Adrenal gland (tissue), 12 donors: ENCODE data around the gene MOB1A. TPM values are rescaled to one million over a fixed set of nuclear protein-coding genes. Genes with fewer than 3 reads are reported as not detected.
A peak's percentile ranks its signal among the peaks of the same experiment; 100 is the strongest.

Experiments
- DNase-seq, 7 donors: peaks; one replicate each; pipeline ENCODE4 v3.0.0-alpha.2; 2019 to 2020
- H3K27ac ChIP-seq, 5 donors: fragments of 200-600 bp; sonication (generic) in 4 of 5; 1 replicate in 3 of 5; 2 replicates in 2 of 5; pipeline versions ENCODE4 v1.5.1 to v1.8.0; 2016 to 2020; ENCODE audit warnings: mild to moderate bottlenecking in 1 of 5
- H3K27me3 ChIP-seq: fragments of 200-600 bp; 2 replicates; pipeline ENCODE4 v1.8.0; 2021
- H3K36me3 ChIP-seq, 2 donors: fragments of 200-600 bp; replicated peaks in 1 of 2; 1 replicate in 1 of 2; 2 replicates in 1 of 2; pipeline versions ENCODE4 v1.5.1 to v1.8.0; 2018 to 2022
- H3K4me1 ChIP-seq, 2 donors: fragments of 200-600 bp; replicated peaks in 1 of 2; 1 replicate in 1 of 2; 2 replicates in 1 of 2; pipeline versions ENCODE4 v1.5.1 to v1.8.0; 2018 to 2021
- H3K4me3 ChIP-seq, 4 donors: fragments of 200-600 bp; sonication (generic) in 3 of 4; one replicate each; pipeline ENCODE4 v1.5.1; 2016 to 2018
- H3K9me3 ChIP-seq, 3 donors: fragments of 200-600 bp; sonication (generic) in 1 of 3; replicated peaks in 1 of 3; 1 replicate in 2 of 3; 2 replicates in 1 of 3; pipeline versions ENCODE4 v1.5.1 to v1.8.0; 2016 to 2021
- POLR2A ChIP-seq, 2 donors: fragments of 450-650 bp; IDR thresholded peaks; one replicate each; pipeline ENCODE4 v1.6.1; 2017; ENCODE audit warnings: antibody characterized with exemption in 2 of 2, mild to moderate bottlenecking in 2 of 2, moderate library complexity in 1 of 2
- WGBS, 4 donors: extraction: QIAGEN DNeasy Blood & Tissue Kit in 2 of 4; methylation state at CpG; one replicate each; pipeline versions ENCODE4 v1.1.5 to v1.1.7; 2013 to 2017; 5-methylcytosine and 5-hydroxymethylcytosine counted together
- intact Hi-C, 2 donors: fragments of 100-400 bp; cut with DNase I; formaldehyde crosslinking; loops; one replicate each; pipeline versions ENCODE4 v1.14.1 to v1.15.0; 2022 to 2023
- polyA plus RNA-seq, 3 donors: library from polyadenylated mRNA; stranded (reverse); fragments of 200-250 nt in 2 of 3; fragments of 350-450 nt in 1 of 3; fragmentation: Illumina TruSeq in 1 of 3; extraction: RNeasy Lipid Tissue Mini Kit (QIAGEN cat#74804) in 1 of 3; gene quantifications; one replicate each; pipeline ENCODE4 v1.2.3, GENCODE V29; 2013 to 2014
- total RNA-seq, 9 donors: library from RNA; depleted of rRNA in 4 of 9; stranded (reverse); fragments of >200 nt in 4 of 9; fragments of 120-200 nt in 1 of 9; fragmentation: NEBNext Ultra II Directional in 1 of 9; extraction: Animal tissue kit (Norgen Biotek cat#: 25700) in 1 of 9; gene quantifications; one replicate each; pipeline versions ENCODE4 v1.1.0 to v1.2.4, GENCODE V29; 2013 to 2023
- TF ChIP-seq, protein P1 (sequence below), 6 experiments: fragments of 450-650 bp in 4 of 6; fragments of 200-600 bp in 2 of 6; sonication (generic) in 1 of 6; IDR thresholded peaks; 1 replicate in 5 of 6; 2 replicates in 1 of 6; pipeline versions ENCODE4 v1.5.1 to v1.8.0; 2016 to 2021; ENCODE audit warnings: antibody characterized with exemption in 6 of 6, mild to moderate bottlenecking in 2 of 6, moderate library complexity in 1 of 6
- donor health status: healthy with polysubstance abuse.
- donor health status: Bipolar disorder and iron deficiency.
- donor health status: DM: yes; HTN: yes; CAD: no.
- donor health status: DM: no; HTN: no; CAD: no.
- donor health status: DM: no; HTN: no; CAD: no.
- donor health status: DM: yes; HTN: yes; CAD: no.

MOB1A gene
- total and polyA plus RNA-seq, 12 donors, result 15.9 to 103 (median 74.7) TPM

DNA sequence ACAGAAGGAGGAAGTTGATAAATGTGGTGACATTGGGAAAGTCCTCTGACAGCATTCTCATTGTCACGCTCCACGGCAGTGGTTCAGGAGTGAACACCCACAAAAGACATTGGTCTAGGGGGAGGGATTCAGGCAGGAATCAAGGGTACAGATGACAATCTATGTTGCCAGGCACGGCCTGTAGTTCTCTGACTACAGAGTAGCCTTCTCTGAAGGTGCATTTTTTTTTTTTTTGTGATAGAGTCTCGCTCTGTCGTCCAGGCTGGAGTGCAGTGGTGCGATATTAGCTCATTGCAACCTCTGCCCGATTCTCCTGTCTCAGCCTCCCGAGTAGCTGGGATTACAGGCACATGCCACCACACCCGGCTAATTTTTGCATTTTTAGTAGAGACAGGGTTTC, 7.4 kb upstream of the MOB1A start:
- intact Hi-C loops, result no loop called here
- Histone ChIP-seq H3K27ac (peak overlapping the region in 2 of 5 donors; percentile 59 to 67), H3K27me3 (no peaks in the 10 kb centered on the region), H3K9me3 (no peaks in the 10 kb centered on the region), H3K4me3 (no peak overlapping the region), H3K36me3 (no peaks in the 10 kb centered on the region), H3K4me1 (no peaks in the 10 kb centered on the region)
- TF ChIP-seq POLR2A (IDR thresholded peaks at IDR 0.05), result no peak
- TF ChIP-seq, protein P1, sequence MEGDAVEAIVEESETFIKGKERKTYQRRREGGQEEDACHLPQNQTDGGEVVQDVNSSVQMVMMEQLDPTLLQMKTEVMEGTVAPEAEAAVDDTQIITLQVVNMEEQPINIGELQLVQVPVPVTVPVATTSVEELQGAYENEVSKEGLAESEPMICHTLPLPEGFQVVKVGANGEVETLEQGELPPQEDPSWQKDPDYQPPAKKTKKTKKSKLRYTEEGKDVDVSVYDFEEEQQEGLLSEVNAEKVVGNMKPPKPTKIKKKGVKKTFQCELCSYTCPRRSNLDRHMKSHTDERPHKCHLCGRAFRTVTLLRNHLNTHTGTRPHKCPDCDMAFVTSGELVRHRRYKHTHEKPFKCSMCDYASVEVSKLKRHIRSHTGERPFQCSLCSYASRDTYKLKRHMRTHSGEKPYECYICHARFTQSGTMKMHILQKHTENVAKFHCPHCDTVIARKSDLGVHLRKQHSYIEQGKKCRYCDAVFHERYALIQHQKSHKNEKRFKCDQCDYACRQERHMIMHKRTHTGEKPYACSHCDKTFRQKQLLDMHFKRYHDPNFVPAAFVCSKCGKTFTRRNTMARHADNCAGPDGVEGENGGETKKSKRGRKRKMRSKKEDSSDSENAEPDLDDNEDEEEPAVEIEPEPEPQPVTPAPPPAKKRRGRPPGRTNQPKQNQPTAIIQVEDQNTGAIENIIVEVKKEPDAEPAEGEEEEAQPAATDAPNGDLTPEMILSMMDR (IDR thresholded peaks at IDR 0.05), result no peak
- peak in 5 of 7 donors; percentile 33 to 64 (median 50) for DNase-seq
- WGBS, 4 donors, result 72 to 80% (median 74%) methylated on average over 9 of the region's 9 CpGs

DNA sequence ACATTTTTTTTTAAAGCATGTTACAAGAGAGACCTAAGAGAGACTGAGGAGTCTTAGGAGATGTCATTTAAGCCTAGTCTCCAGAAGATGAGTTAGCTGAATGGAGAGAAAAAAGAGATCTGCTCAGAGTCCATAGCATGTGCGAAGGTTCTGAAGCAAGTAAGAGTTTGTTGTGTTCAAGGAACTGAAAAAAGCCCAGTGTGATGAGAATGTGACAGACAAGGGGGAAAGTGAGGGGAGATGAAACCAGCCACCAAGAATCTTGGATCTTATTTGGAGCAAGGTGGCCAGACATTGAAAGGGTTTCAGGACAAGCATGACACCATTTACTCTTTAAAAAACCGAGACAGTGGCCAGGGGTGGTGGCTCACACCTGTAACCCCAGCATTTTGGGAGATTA, 5.2 kb upstream of the MOB1A start:
- no peaks in the 10 kb centered on the region for H3K27me3 ChIP-seq
- H3K4me1 ChIP-seq, result peaks cover 0 to 4% of the 10 kb centered on the region in 2 donors
- H3K4me3 ChIP-seq, result no peak overlapping the region
- H3K36me3 ChIP-seq, result no peaks in the 10 kb centered on the region
- no peak overlapping the region for H3K27ac ChIP-seq
- DNase-seq, result no peak
- 63 to 76% (median 73%) methylated on average over 2 of the region's 2 CpGs for WGBS, 4 donors
- intact Hi-C loops, result no loop called here
- TF ChIP-seq, protein P1 (IDR thresholded peaks at IDR 0.05), result no peak
- TF ChIP-seq POLR2A (IDR thresholded peaks at IDR 0.05), result no peak
- no peaks in the 10 kb centered on the region for H3K9me3 ChIP-seq

DNA sequence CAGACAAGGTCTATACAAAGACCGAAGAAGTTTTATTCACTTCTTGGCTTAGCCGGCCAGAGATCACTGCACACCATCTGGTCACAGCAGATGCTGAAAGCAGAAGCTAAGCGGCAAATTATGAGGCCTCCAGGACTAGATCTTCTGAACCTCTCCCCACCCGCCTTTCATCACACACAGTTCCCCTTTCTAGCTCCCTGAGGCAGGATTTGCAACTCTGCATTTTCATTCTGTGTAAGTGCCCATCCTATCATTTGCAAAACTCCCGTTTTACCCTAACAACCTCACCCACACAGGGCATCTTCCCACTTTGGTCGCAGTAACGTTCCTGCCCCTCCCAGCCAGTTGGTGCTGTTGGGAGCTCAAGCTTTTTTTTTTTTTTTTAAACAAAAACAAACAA, 3.1 kb upstream of the MOB1A start:
- H3K27ac ChIP-seq, result peak overlapping the region in 2 of 5 donors; percentile 25 to 27
- DNase-seq, result peak; percentile 30 to 77 (median 46)

DNA sequence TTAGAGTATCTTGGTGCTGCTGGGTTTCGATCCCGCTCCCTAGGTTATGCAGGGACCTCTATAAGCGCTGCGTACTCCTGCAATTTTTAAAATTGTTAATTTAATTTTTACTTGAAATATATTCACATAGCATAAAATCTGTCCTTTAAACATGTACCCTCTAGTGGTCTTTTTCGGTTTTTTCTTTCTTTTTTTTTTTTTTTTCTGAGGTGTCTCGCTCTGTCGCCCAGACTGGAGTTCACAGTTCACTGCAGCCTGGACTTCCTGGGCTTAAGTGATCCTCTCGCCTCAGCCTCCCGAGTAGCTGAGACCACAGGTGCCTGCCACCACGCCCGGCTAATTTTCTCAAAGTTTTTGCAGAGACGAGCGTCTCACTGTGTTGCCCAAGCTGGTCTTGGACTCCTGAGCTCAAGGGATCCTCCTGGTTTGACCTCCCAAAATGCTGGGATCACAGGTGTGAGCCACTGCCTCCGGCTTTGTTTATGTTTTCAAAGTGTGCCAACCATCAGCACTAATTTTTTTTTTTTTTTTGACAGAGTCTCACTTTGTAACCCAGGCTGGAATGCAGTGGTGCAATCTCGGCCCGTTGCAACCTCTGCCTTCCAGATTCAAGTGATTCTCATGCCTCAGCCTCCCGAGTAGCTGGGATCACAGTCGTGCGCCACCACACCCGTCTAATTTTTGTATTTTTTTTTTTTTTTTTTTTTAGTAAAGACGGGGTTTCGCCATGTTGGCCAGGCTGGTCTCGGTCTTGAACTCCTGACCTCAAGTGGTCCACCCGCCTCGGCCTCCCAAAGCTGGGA, 585 bp upstream of the MOB1A start:
- no peaks in the 10 kb centered on the region for H3K36me3 ChIP-seq
- WGBS, 4 donors, result 45 to 47% (median 47%) methylated on average over 23 to 25 of the region's 25 CpGs
- DNase-seq, result peak in 4 of 7 donors; percentile 16 to 65 (median 24)
- intact Hi-C loops, result no loop called here
- H3K27me3 ChIP-seq, result no peaks in the 10 kb centered on the region
- peak overlapping the region in 2 of 4 donors; percentile 74 to 80 for H3K4me3 ChIP-seq
- H3K4me1 ChIP-seq, result peaks cover 4 to 26% of the 10 kb centered on the region in 2 donors
- peak overlapping the region in 1 of 5 donors; percentile 35 for H3K27ac ChIP-seq
- TF ChIP-seq, protein P1 (IDR thresholded peaks at IDR 0.05), result peak; percentile 29 to 73 (median 44)
- no peak for TF ChIP-seq POLR2A (IDR thresholded peaks at IDR 0.05)
- no peaks in the 10 kb centered on the region for H3K9me3 ChIP-seq

More for the DNA sequence above, 3.1 kb upstream of the MOB1A start:
- no peaks in the 10 kb centered on the region for H3K9me3 ChIP-seq
- intact Hi-C loops, result no loop called here
- H3K36me3 ChIP-seq, result no peaks in the 10 kb centered on the region
- TF ChIP-seq POLR2A (IDR thresholded peaks at IDR 0.05), result no peak
- TF ChIP-seq, protein P1 (IDR thresholded peaks at IDR 0.05), result no peak
- no peaks in the 10 kb centered on the region for H3K27me3 ChIP-seq
- H3K4me1 ChIP-seq, result peaks cover 4 to 12% of the 10 kb centered on the region in 2 donors
- no peak overlapping the region for H3K4me3 ChIP-seq
- 38 to 56% (median 51%) methylated on average over 7 of the region's 7 CpGs for WGBS, 4 donors
